HepG2 (cell line): ENCODE measurements around the gene TM4SF5. TPM values are rescaled to one million over a fixed set of nuclear protein-coding genes. Genes with fewer than 3 reads are reported as not detected.

Source experiments
- HMG20A ChIP-seq: IDR thresholded peaks from 2 replicates; pipeline ENCODE4 v1.6.1; 2016; ENCODE audit warnings: borderline replicate concordance
- HNF4A ChIP-seq: sonication (generic); formaldehyde crosslinking; IDR thresholded peaks from 2 replicates; pipeline ENCODE4 v1.4.0; 2020; ENCODE audit warnings: missing genetic modification reagents
- JARID2 ChIP-seq: sonication (generic); formaldehyde crosslinking; IDR thresholded peaks from 2 replicates; pipeline ENCODE4 v1.8.1; 2023; ENCODE audit warnings: missing genetic modification reagents, inconsistent platforms; ENCODE audit not compliant: insufficient replicate concordance
- KLF12 ChIP-seq: sonication (generic); formaldehyde crosslinking; IDR thresholded peaks from 2 replicates; pipeline ENCODE4 v1.4.0; 2020; ENCODE audit warnings: missing genetic modification reagents, borderline replicate concordance
- MBD4 ChIP-seq: IDR thresholded peaks from 2 replicates; pipeline ENCODE4 v1.6.1; 2012; ENCODE audit warnings: low read length, inconsistent platforms, borderline replicate concordance
- MED8 ChIP-seq: sonication (generic); formaldehyde crosslinking; IDR thresholded peaks from 2 replicates; pipeline ENCODE4 v1.8.1; 2023; ENCODE audit warnings: mild to moderate bottlenecking, missing genetic modification reagents; ENCODE audit not compliant: insufficient replicate concordance
- MTA1 ChIP-seq: sonication (generic); formaldehyde crosslinking; IDR thresholded peaks from 2 replicates; pipeline ENCODE4 v1.4.0; 2020; ENCODE audit warnings: missing genetic modification reagents, mild to moderate bottlenecking, borderline replicate concordance
- NFE2 ChIP-seq: sonication (generic); formaldehyde crosslinking; IDR thresholded peaks from 2 replicates; pipeline ENCODE4 v1.4.0; 2020; ENCODE audit warnings: missing genetic modification reagents
- RFX5 ChIP-seq: IDR thresholded peaks from 2 replicates; pipeline ENCODE4 v1.6.1; 2011; ENCODE audit warnings: low read depth, low read length, improper control_type of control experiment
- ZNF317 ChIP-seq: sonication (generic); formaldehyde crosslinking; IDR thresholded peaks from 2 replicates; pipeline ENCODE4 v1.5.0; 2020; ENCODE audit warnings: mild to moderate bottlenecking, missing genetic modification reagents
- ZNF337 ChIP-seq: sonication (generic); formaldehyde crosslinking; IDR thresholded peaks from 2 replicates; pipeline ENCODE4 v1.5.1; 2020; ENCODE audit warnings: missing genetic modification reagents, low read depth, mild to moderate bottlenecking, borderline replicate concordance
- ZNF496 ChIP-seq: sonication (generic); formaldehyde crosslinking; IDR thresholded peaks from 2 replicates; pipeline ENCODE4 v1.8.1; 2023; ENCODE audit warnings: mild to moderate bottlenecking, moderate library complexity, missing genetic modification reagents; ENCODE audit not compliant: insufficient replicate concordance
- ZNF501 ChIP-seq: sonication (generic); formaldehyde crosslinking; IDR thresholded peaks from 2 replicates; pipeline ENCODE4 v1.5.1; 2020; ENCODE audit warnings: mild to moderate bottlenecking, moderate library complexity, missing genetic modification reagents
- ZNF547 ChIP-seq: sonication (generic); formaldehyde crosslinking; IDR thresholded peaks from 2 replicates; pipeline ENCODE4 v1.5.1; 2020; ENCODE audit warnings: mild to moderate bottlenecking, missing genetic modification reagents
- ZNF841 ChIP-seq: sonication (generic); formaldehyde crosslinking; IDR thresholded peaks from 2 replicates; pipeline ENCODE4 v1.8.1; 2023; ENCODE audit warnings: missing genetic modification reagents, borderline replicate concordance
- ZSCAN30 ChIP-seq: sonication (generic); formaldehyde crosslinking; IDR thresholded peaks from 2 replicates; pipeline ENCODE4 v1.5.0; 2020; ENCODE audit warnings: mild to moderate bottlenecking, missing genetic modification reagents
- polyA plus RNA-seq, 8 experiments: library from polyadenylated mRNA; depleted of rRNA in 3 of 8; stranded (reverse) in 7 of 8; unstranded in 1 of 8; fragments of >200 nt; fragmentation: Illumina TruSeq in 4 of 8; extraction: Trizol in 4 of 8; gene quantifications; 2 replicates each; pipeline versions ENCODE4 v1.2.1 to v1.2.3, GENCODE V29; 2011 to 2016; ENCODE audit warnings: low read depth in 4 of 8, missing spikeins in 1 of 8, mixed read lengths in 1 of 8; ENCODE audit not compliant: insufficient read depth in 1 of 8
- total RNA-seq, 5 experiments: library from RNA; depleted of rRNA; stranded (reverse); fragments of >200 nt; fragmentation: Illumina TruSeq; extraction: Trizol; gene quantifications; 2 replicates each; pipeline ENCODE4 v1.2.3, GENCODE V29; 2016; ENCODE audit warnings: low read depth in 1 of 5
- TF ChIP-seq, protein P1 (sequence below): IDR thresholded peaks from 2 replicates; pipeline ENCODE4 v1.6.1; 2016; ENCODE audit warnings: missing compliant biosample characterization, missing genetic modification reagents, borderline replicate concordance
- TF ChIP-seq, protein P2 (sequence below): sonication (generic); formaldehyde crosslinking; IDR thresholded peaks from 2 replicates; pipeline ENCODE4 v1.5.1; 2020; ENCODE audit warnings: missing genetic modification reagents, mild to moderate bottlenecking, borderline replicate concordance
- TF ChIP-seq, protein P3 (sequence below): sonication (generic); formaldehyde crosslinking; IDR thresholded peaks from 2 replicates; pipeline ENCODE4 v1.5.0; 2020; ENCODE audit warnings: missing genetic modification reagents
- TF ChIP-seq, protein P4 (sequence below): sonication (generic); formaldehyde crosslinking; IDR thresholded peaks from 2 replicates; pipeline ENCODE4 v1.8.0; 2022; ENCODE audit warnings: mild to moderate bottlenecking, missing genetic modification reagents, moderate library complexity
- TF ChIP-seq, protein P5 (sequence below): IDR thresholded peaks from 2 replicates; pipeline ENCODE4 v1.6.1; 2016; ENCODE audit warnings: low read depth, control low read depth
- TF ChIP-seq, protein P6 (sequence below): IDR thresholded peaks from 2 replicates; pipeline ENCODE4 v1.6.1; 2016; ENCODE audit warnings: missing compliant biosample characterization, missing genetic modification reagents, borderline replicate concordance

Gene TM4SF5
- total and polyA plus RNA-seq, 2 of the 13 experiments (the other 11 are each of a cell fraction or from before 2014, with no cell fraction given), result 30.1 to 126 TPM

DNA sequence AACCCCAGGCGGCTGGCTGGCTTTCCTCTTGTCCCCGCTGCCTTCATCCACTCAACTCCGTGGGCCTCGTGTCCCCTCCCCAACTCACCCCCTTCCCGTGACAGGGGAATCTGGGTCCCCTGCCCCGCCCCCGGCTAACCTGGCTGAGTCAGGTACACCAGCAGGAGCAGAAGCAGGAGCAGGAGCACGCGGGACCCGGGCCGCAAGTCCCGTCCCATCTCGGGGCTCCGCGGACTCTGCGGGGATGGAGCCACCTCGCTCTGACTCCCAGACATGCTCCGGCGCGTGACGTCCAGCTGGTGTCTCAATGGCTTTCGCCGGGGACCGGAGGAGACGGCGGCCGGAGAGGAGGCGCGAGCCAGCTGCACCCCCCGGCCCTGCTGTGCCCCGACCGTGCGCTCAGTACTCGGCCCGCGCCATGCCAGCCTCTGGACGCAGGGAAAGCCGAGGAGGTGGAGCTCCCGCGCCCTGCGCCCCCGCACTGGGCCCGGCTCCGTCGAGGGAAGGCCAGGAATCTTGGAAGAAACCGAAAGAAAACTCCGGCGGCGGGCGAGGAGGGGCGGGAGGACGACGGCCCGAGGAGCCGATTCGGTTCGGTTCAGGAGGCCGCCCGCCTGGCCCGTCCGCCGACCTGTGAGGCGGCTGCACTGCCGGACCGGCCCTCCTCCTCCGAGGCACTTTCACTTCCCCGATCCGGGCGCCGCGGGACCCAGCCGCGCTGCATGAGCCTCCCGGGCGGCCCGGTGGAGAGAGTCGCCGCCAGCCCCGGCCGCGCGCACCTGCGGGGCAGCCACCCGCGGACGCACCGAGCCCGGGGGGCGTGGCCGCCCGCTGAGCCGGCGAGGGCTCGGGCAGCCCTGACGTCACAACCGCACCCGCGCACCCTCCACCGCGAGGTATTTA lies 32.3 kb upstream of the TM4SF5 start, which contains the start of the genes CXCL16 and ZMYND15 (continued):
- TF ChIP-seq KLF12 (no peak), ZNF317 (CRISPR knock-in tag) (peak; percentile 72), ZNF337 (CRISPR knock-in tag) (no peak), HMG20A (CRISPR knock-in tag) (0 out of 2 replicates have a peak, but pooled peaks have one; percentile 4), ZNF501 (CRISPR knock-in tag) (peak; percentile 39), HNF4A (no peak), ZSCAN30 (no peak), MBD4 (no peak), RFX5 (no peak), JARID2 (CRISPR knock-in tag) (no peak), ZNF496 (CRISPR knock-in tag) (no peak), NFE2 (CRISPR knock-in tag) (no peak), MED8 (no peak), MTA1 (CRISPR knock-in tag) (peak; percentile 77; the same call in 1 of the 2 replicates), ZNF841 (CRISPR knock-in tag) (no peak; the same call in 1 of the 2 replicates), ZNF547 (CRISPR knock-in tag) (no peak)
- TF ChIP-seq, protein P1, sequence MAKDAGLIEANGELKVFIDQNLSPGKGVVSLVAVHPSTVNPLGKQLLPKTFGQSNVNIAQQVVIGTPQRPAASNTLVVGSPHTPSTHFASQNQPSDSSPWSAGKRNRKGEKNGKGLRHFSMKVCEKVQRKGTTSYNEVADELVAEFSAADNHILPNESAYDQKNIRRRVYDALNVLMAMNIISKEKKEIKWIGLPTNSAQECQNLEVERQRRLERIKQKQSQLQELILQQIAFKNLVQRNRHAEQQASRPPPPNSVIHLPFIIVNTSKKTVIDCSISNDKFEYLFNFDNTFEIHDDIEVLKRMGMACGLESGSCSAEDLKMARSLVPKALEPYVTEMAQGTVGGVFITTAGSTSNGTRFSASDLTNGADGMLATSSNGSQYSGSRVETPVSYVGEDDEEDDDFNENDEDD, result peak; percentile 53; the same call in 1 of the 2 replicates
- TF ChIP-seq, protein P2, sequence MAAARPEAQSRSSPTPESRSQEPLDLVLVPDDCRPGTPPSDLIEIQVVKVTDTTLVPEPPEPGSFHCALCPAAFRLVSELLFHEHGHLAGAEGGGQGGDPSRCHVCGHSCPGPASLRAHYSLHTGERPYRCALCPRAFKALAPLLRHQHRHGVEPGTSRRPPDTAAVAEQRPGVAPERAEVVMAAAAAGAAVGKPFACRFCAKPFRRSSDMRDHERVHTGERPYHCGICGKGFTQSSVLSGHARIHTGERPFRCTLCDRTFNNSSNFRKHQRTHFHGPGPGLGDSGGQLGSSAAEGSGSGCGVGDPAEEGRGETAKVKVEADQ (CRISPR knock-in tag), result peak; percentile 61; the same call in 1 of the 2 replicates
- TF ChIP-seq, protein P3, sequence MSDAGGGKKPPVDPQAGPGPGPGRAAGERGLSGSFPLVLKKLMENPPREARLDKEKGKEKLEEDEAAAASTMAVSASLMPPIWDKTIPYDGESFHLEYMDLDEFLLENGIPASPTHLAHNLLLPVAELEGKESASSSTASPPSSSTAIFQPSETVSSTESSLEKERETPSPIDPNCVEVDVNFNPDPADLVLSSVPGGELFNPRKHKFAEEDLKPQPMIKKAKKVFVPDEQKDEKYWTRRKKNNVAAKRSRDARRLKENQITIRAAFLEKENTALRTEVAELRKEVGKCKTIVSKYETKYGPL, result no peak
- TF ChIP-seq, protein P4, sequence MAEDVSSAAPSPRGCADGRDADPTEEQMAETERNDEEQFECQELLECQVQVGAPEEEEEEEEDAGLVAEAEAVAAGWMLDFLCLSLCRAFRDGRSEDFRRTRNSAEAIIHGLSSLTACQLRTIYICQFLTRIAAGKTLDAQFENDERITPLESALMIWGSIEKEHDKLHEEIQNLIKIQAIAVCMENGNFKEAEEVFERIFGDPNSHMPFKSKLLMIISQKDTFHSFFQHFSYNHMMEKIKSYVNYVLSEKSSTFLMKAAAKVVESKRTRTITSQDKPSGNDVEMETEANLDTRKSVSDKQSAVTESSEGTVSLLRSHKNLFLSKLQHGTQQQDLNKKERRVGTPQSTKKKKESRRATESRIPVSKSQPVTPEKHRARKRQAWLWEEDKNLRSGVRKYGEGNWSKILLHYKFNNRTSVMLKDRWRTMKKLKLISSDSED (CRISPR knock-in tag), result no peak
- TF ChIP-seq, protein P5, sequence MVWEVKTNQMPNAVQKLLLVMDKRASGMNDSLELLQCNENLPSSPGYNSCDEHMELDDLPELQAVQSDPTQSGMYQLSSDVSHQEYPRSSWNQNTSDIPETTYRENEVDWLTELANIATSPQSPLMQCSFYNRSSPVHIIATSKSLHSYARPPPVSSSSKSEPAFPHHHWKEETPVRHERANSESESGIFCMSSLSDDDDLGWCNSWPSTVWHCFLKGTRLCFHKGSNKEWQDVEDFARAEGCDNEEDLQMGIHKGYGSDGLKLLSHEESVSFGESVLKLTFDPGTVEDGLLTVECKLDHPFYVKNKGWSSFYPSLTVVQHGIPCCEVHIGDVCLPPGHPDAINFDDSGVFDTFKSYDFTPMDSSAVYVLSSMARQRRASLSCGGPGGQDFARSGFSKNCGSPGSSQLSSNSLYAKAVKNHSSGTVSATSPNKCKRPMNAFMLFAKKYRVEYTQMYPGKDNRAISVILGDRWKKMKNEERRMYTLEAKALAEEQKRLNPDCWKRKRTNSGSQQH (CRISPR knock-in tag), result no peak
- TF ChIP-seq, protein P6, sequence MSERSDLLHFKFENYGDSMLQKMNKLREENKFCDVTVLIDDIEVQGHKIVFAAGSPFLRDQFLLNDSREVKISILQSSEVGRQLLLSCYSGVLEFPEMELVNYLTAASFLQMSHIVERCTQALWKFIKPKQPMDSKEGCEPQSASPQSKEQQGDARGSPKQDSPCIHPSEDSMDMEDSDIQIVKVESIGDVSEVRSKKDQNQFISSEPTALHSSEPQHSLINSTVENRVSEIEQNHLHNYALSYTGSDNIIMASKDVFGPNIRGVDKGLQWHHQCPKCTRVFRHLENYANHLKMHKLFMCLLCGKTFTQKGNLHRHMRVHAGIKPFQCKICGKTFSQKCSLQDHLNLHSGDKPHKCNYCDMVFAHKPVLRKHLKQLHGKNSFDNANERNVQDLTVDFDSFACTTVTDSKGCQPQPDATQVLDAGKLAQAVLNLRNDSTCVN (CRISPR knock-in tag), result no peak
